HepG2 (cell line): ENCODE data around the gene RPL26. TPM values are rescaled to one million over a fixed set of nuclear protein-coding genes. Genes with fewer than 3 reads are reported as not detected.

Experiments used
- KAT7 ChIP-seq: IDR thresholded peaks from 2 replicates; pipeline ENCODE4 v1.6.1; 2018; ENCODE audit warnings: borderline replicate concordance, missing compliant biosample characterization
- KDM2A ChIP-seq: sonication (generic); formaldehyde crosslinking; IDR thresholded peaks from 2 replicates; pipeline ENCODE4 v1.4.0; 2020; ENCODE audit warnings: low read depth, missing genetic modification reagents, borderline replicate concordance
- KDM3A ChIP-seq: IDR thresholded peaks from 2 replicates; pipeline ENCODE4 v1.6.1; 2018; ENCODE audit warnings: low read depth, missing compliant biosample characterization
- NFYB ChIP-seq: sonication (generic); formaldehyde crosslinking; IDR thresholded peaks from 2 replicates; pipeline ENCODE4 v1.4.0; 2020; ENCODE audit warnings: missing genetic modification reagents
- PHF5A ChIP-seq: IDR thresholded peaks from one replicate; pipeline ENCODE4 v1.6.1; 2018; ENCODE audit warnings: low read depth, missing genetic modification reagents; ENCODE audit not compliant: unreplicated experiment
- PHF8 ChIP-seq: sonication (generic); formaldehyde crosslinking; IDR thresholded peaks from 2 replicates; pipeline ENCODE4 v1.5.0; 2020; ENCODE audit warnings: missing genetic modification reagents
- SRF ChIP-seq: IDR thresholded peaks from 2 replicates; pipeline ENCODE4 v1.6.1; 2011; ENCODE audit warnings: mild to moderate bottlenecking, low read depth, low read length, moderate library complexity
- ZFY ChIP-seq: sonication (generic); formaldehyde crosslinking; IDR thresholded peaks from 2 replicates; pipeline ENCODE4 v1.4.0; 2020; ENCODE audit warnings: missing genetic modification reagents
- ZNF44 ChIP-seq: sonication (generic); formaldehyde crosslinking; IDR thresholded peaks from 2 replicates; pipeline ENCODE4 v1.5.1; 2020; ENCODE audit warnings: mild to moderate bottlenecking, missing genetic modification reagents
- ZNF501 ChIP-seq: sonication (generic); formaldehyde crosslinking; IDR thresholded peaks from 2 replicates; pipeline ENCODE4 v1.5.1; 2020; ENCODE audit warnings: mild to moderate bottlenecking, moderate library complexity, missing genetic modification reagents
- ZNF598 ChIP-seq: sonication (generic); formaldehyde crosslinking; IDR thresholded peaks from 2 replicates; pipeline ENCODE4 v1.5.1; 2020; ENCODE audit warnings: mild to moderate bottlenecking, missing genetic modification reagents, borderline replicate concordance
- ZNF607 ChIP-seq: sonication (generic); formaldehyde crosslinking; IDR thresholded peaks from 2 replicates; pipeline ENCODE4 v1.5.1; 2020; ENCODE audit warnings: missing genetic modification reagents, mild to moderate bottlenecking, borderline replicate concordance
- ZNF619 ChIP-seq: sonication (generic); formaldehyde crosslinking; IDR thresholded peaks from 2 replicates; pipeline ENCODE4 v1.4.0; 2020; ENCODE audit warnings: mild to moderate bottlenecking, missing genetic modification reagents
- ZSCAN21 ChIP-seq: sonication (generic); formaldehyde crosslinking; IDR thresholded peaks from 2 replicates; pipeline ENCODE4 v1.8.0; 2022; ENCODE audit warnings: mild to moderate bottlenecking, missing genetic modification reagents, moderate library complexity, borderline replicate concordance
- ZSCAN31 ChIP-seq: sonication (generic); formaldehyde crosslinking; IDR thresholded peaks from 2 replicates; pipeline ENCODE4 v1.5.0; 2020; ENCODE audit warnings: low read depth, mild to moderate bottlenecking, missing genetic modification reagents
- polyA plus RNA-seq, 8 experiments: library from polyadenylated mRNA; depleted of rRNA in 3 of 8; stranded (reverse) in 7 of 8; unstranded in 1 of 8; fragments of >200 nt; fragmentation: Illumina TruSeq in 4 of 8; extraction: Trizol in 4 of 8; gene quantifications; 2 replicates each; pipeline versions ENCODE4 v1.2.1 to v1.2.3, GENCODE V29; 2011 to 2016; ENCODE audit warnings: low read depth in 4 of 8, missing spikeins in 1 of 8, mixed read lengths in 1 of 8; ENCODE audit not compliant: insufficient read depth in 1 of 8
- total RNA-seq, 5 experiments: library from RNA; depleted of rRNA; stranded (reverse); fragments of >200 nt; fragmentation: Illumina TruSeq; extraction: Trizol; gene quantifications; 2 replicates each; pipeline ENCODE4 v1.2.3, GENCODE V29; 2016; ENCODE audit warnings: low read depth in 1 of 5
- TF ChIP-seq, protein P1 (sequence below), 2 experiments: sonication (generic) in 1 of 2; formaldehyde crosslinking in 1 of 2; IDR thresholded peaks; 2 replicates each; pipeline versions ENCODE4 v1.5.1 to v1.6.1; 2011 to 2020; ENCODE audit warnings: borderline replicate concordance in 1 of 2, low read depth in 1 of 2, low read length in 1 of 2, mild to moderate bottlenecking in 1 of 2, missing genetic modification reagents in 1 of 2, moderate library complexity in 1 of 2
- TF ChIP-seq, protein P2 (sequence below): sonication (generic); formaldehyde crosslinking; IDR thresholded peaks from 2 replicates; pipeline ENCODE4 v1.5.0; 2020; ENCODE audit warnings: missing genetic modification reagents
- TF ChIP-seq, protein P3 (sequence below): sonication (generic); formaldehyde crosslinking; IDR thresholded peaks from 2 replicates; pipeline ENCODE4 v1.5.0; 2020; ENCODE audit warnings: mild to moderate bottlenecking, missing genetic modification reagents

The RPL26 gene
- total and polyA plus RNA-seq, 2 of the 13 experiments (the other 11 are each of a cell fraction or from before 2014, with no cell fraction given), result 2,817 to 3,529 TPM

DNA sequence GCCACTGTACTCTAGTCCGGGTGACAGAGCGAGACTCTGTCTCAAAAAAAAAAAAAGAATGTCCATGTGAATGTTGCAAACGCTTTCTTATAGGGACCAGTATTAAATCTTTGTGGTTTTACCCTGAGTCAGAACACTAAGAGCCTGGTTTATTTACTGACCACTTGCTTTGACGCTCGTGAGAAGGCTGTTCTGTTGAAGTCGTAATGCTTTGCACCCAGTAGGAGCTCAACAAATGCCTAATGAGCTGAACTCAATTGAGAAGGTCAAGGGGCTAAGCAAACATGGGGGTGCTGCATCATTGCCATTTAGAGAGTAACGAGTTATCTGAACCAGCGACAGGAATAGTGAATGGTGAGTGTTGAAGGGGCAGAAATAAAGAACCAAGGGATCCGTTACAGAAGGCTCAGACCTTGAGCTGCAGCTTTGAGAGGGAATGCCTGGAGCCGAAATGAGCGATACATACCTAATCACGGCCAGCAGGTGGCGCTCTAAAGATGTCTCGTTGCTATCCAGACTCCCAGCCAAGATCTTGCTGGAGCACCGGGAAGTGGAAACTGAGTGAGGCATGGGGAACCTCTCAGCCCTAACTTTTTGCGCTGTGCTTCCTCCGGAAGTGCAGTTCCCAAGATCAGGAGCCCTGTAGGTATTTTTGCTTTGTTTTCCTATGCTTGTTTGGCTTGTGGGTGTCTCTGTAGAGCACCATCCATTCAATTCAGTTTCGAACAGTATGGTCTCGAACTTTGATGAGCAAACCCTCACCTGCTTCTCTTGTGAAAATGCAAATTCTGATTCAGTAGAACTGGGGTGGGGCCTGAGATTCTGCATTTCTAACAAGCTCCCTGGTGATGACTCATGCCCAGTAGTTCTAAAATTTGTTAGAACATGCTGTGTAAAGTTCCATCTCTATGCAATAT, 27.2 kb upstream of the RPL26 start (continued):
- TF ChIP-seq, protein P1, sequence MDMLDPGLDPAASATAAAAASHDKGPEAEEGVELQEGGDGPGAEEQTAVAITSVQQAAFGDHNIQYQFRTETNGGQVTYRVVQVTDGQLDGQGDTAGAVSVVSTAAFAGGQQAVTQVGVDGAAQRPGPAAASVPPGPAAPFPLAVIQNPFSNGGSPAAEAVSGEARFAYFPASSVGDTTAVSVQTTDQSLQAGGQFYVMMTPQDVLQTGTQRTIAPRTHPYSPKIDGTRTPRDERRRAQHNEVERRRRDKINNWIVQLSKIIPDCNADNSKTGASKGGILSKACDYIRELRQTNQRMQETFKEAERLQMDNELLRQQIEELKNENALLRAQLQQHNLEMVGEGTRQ (IDR thresholded peaks at IDR 0.05; ENCODE audit: low read depth, low read length), result no peak
- TF ChIP-seq, protein P1 (CRISPR knock-in tag; IDR thresholded peaks at IDR 0.05; ENCODE audit: borderline replicate concordance), result no peak
- TF ChIP-seq KDM2A (peak; percentile 47; the same call in 1 of the 2 replicates), ZNF598 (0 out of 2 replicates have a peak, but pooled peaks have one; percentile 59), ZNF619 (CRISPR knock-in tag) (no peak), KAT7 (CRISPR knock-in tag) (0 out of 2 replicates have a peak, but pooled peaks have one; percentile 41), NFYB (CRISPR knock-in tag) (no peak), ZSCAN31 (CRISPR knock-in tag) (no peak), ZSCAN21 (no peak), ZNF44 (CRISPR knock-in tag) (no peak), ZNF501 (no peak), ZNF607 (CRISPR knock-in tag) (no peak), PHF8 (CRISPR knock-in tag) (0 out of 2 replicates have a peak, but pooled peaks have one; percentile 19), KDM3A (CRISPR knock-in tag) (peak; percentile 46; the same call in 1 of the 2 replicates), PHF5A (CRISPR knock-in tag) (no peak), SRF (no peak), ZFY (no peak; the same call in 1 of the 2 replicates)
- TF ChIP-seq, protein P2, sequence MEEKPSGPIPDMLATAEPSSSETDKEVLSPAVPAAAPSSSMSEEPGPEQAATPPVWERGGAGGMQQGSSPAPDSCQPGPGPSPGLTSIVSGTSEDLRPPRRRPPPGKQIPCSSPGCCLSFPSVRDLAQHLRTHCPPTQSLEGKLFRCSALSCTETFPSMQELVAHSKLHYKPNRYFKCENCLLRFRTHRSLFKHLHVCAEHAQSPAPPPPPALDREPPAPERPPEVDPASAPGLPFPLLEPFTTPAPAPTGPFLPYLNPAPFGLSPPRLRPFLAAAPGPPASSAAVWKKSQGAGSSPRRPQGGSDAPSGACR (CRISPR knock-in tag), result 0 out of 2 replicates have a peak, but pooled peaks have one; percentile 27
- TF ChIP-seq, protein P3, sequence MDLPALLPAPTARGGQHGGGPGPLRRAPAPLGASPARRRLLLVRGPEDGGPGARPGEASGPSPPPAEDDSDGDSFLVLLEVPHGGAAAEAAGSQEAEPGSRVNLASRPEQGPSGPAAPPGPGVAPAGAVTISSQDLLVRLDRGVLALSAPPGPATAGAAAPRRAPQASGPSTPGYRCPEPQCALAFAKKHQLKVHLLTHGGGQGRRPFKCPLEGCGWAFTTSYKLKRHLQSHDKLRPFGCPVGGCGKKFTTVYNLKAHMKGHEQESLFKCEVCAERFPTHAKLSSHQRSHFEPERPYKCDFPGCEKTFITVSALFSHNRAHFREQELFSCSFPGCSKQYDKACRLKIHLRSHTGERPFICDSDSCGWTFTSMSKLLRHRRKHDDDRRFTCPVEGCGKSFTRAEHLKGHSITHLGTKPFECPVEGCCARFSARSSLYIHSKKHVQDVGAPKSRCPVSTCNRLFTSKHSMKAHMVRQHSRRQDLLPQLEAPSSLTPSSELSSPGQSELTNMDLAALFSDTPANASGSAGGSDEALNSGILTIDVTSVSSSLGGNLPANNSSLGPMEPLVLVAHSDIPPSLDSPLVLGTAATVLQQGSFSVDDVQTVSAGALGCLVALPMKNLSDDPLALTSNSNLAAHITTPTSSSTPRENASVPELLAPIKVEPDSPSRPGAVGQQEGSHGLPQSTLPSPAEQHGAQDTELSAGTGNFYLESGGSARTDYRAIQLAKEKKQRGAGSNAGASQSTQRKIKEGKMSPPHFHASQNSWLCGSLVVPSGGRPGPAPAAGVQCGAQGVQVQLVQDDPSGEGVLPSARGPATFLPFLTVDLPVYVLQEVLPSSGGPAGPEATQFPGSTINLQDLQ (CRISPR knock-in tag), result no peak
